Measurements from ENCODE around the gene AMOTL2.

The AMOTL2 gene

DNA sequence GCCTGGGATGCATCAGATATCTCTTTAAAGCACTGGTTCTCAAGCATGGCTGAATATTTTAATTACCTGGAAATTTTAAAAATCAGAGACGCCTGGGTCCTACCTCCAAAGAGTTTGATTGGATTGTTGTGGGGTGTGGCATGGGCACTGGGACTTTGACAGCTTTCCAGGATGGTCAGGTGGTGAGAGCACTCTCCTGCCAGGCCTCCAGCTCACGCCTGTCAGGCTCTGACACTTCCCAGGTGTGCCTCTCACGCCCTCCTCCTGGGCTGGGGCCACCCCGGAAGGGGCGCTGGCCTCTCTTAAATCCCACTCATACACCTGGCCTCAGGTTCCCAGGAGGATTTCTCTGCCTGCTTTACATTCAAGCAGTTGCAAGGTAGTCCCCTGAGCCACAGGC is 48.5 kb downstream of the AMOTL2 start:
- H3K9me3 ChIP-seq (replicated peaks; ENCODE audit: low read length), result no peaks in the 10 kb centered on the region
- H3K9ac ChIP-seq (ENCODE audit: low read depth, low read length), result peak overlapping the region; percentile 72
- H3K4me2 ChIP-seq (ENCODE audit: low read length), result no peak overlapping the region
- H3K36me3 ChIP-seq (ENCODE audit: insufficient read depth, low read length), result no peaks in the 10 kb centered on the region
- H3K4me3 ChIP-seq (ENCODE audit: low read length), result no peak overlapping the region
- no peaks in the 10 kb centered on the region for H3K27me3 ChIP-seq (ENCODE audit: control insufficient read depth, insufficient read depth, low read length)
- H3K4me1 ChIP-seq (ENCODE audit: control insufficient read depth, insufficient read depth, low read length), result peaks cover 61% of the 10 kb centered on the region

DNA sequence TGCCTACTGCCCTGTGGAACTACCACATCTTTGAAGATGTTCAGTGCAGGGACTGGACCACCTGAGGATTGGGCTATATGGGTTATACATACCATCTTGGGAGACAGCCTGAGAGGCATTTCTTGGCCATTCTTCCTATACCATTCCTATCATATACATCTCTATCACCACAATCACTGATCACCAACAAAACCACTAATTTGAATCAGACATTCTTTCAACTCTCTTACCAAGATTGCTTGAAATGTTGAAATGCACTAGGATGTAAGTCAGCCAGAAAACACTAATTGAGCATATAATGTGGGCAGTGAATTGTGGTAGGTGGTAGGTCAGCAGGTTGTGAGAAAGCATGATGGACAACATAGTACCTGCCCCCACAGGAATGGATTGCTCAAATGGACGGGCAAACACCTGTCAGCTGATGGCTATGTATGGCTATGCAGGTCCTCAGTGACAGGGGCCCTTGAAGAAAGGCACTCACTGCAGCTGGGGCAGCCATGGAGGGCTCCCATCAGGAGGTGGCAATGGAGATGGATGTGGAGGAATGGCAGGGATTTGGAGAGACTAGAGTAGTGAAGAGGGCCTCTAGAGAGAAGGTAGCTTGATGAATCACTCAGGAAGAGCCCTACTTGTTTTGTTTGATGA is 49.1 kb downstream of the AMOTL2 start:
- Histone ChIP-seq H3K4me3 (ENCODE audit: low read length) (no peak overlapping the region), H3K4me2 (ENCODE audit: low read length) (no peak overlapping the region), H3K36me3 (ENCODE audit: insufficient read depth, low read length) (no peaks in the 10 kb centered on the region), H3K4me1 (ENCODE audit: control insufficient read depth, insufficient read depth, low read length) (peaks cover 60% of the 10 kb centered on the region), H3K9ac (ENCODE audit: low read depth, low read length) (peak overlapping the region; percentile 72), H3K27me3 (ENCODE audit: control insufficient read depth, insufficient read depth, low read length) (no peaks in the 10 kb centered on the region), H3K9me3 (replicated peaks; ENCODE audit: low read length) (no peaks in the 10 kb centered on the region)

DNA sequence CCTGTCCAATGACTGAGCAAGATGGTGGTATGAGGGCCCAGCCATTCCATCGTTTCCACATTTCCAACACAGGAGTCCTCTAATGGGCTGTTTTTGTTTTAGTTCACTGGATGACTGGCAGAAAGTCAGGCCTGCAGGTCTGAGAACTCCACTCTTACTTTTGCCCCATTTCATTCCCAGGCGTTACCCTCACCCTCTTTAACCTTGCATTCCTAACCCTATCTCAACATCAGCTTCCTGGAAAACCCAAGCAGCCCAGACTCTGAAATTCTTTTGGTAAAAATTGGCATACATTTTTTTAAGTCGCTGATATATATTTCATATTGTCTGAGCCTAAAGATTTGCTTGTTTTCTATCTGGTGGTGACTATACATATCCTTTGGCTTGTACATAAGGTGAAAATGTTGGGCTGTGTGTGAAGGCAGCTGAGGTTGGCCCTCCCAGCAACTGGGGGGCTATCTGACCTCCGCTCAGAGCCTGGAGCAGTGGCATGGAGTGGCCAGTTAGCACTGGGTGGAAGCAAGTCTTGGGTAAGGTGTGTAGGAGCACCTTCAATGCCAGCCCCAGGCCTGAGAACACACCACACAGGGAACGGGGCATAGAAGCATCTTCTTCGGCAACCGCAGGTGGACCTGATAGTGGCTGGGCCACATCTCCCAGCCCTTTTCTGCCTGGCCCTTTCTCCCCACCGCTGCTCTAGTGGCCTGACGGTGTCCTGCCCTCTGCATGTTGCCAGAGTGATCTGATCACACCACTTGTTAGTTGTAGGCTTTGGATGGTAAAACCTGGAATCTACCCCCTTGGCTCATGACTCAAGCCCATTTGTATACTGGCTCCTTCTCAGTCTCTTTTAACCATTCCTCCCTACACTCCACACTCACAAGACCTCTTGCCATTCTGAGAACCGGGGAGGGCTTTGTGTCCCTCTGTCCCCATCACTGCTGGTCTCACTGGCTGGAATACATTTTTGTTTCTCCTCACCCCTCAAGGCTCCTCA is 50.0 kb downstream of the AMOTL2 start:
- no peaks in the 10 kb centered on the region for H3K27me3 ChIP-seq (ENCODE audit: control insufficient read depth, insufficient read depth, low read length)
- H3K9ac ChIP-seq (ENCODE audit: low read depth, low read length), result no peak overlapping the region
- peaks cover 50% of the 10 kb centered on the region for H3K4me1 ChIP-seq (ENCODE audit: control insufficient read depth, insufficient read depth, low read length)
- H3K4me3 ChIP-seq (ENCODE audit: low read length), result no peak overlapping the region
- no peaks in the 10 kb centered on the region for H3K36me3 ChIP-seq (ENCODE audit: insufficient read depth, low read length)
- no peak overlapping the region for H3K4me2 ChIP-seq (ENCODE audit: low read length)
- no peaks in the 10 kb centered on the region for H3K9me3 ChIP-seq (replicated peaks; ENCODE audit: low read length)

DNA sequence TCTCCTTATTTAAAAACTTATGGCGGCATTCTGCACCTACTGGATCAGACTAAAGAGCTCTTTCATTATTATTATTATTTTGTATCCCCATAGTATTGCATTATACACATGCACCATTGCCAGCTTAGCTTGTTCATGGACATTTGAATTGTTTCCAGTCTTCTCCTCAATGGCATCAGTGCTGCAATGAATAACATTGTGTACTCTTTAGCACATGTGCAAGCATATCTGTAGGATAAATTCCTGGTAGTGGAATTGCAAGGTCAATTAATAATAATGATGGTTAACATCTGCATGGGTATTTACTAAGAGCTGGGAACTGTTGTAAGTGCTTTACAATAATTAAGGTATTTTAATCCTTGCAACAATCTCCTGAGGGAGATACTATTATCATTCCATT is 52.0 kb downstream of the AMOTL2 start:
- H3K9ac ChIP-seq (ENCODE audit: low read depth, low read length), result no peak overlapping the region
- H3K36me3 ChIP-seq (ENCODE audit: insufficient read depth, low read length), result no peaks in the 10 kb centered on the region
- no peaks in the 10 kb centered on the region for H3K9me3 ChIP-seq (replicated peaks; ENCODE audit: low read length)
- peaks cover 45% of the 10 kb centered on the region for H3K4me1 ChIP-seq (ENCODE audit: control insufficient read depth, insufficient read depth, low read length)
- H3K27me3 ChIP-seq (ENCODE audit: control insufficient read depth, insufficient read depth, low read length), result no peaks in the 10 kb centered on the region
- no peak overlapping the region for H3K4me2 ChIP-seq (ENCODE audit: low read length)
- H3K4me3 ChIP-seq (ENCODE audit: low read length), result no peak overlapping the region

DNA sequence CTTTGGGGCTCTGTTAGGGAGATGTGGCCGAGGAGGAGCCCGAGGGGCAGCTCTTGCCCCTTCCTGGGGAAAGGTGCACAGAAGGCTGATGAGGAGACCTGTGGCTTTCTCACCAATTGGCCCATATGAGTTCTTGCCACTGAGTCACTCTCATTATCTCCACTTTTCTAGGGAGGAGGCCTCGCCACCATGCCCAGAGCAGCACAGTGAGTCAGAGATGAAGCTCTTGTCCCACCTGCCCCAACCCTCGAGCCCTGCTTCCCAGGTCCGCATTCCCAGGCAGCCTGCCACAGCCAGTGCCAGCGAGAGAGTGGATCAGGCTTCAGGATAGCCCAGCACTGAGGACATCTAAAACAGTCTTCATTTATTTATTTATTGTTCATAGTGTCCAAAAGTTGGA is 53.5 kb downstream of the AMOTL2 start:
- peaks cover 47% of the 10 kb centered on the region for H3K4me1 ChIP-seq (ENCODE audit: control insufficient read depth, insufficient read depth, low read length)
- H3K9ac ChIP-seq (ENCODE audit: low read depth, low read length), result no peak overlapping the region
- H3K27me3 ChIP-seq (ENCODE audit: control insufficient read depth, insufficient read depth, low read length), result no peaks in the 10 kb centered on the region
- no peaks in the 10 kb centered on the region for H3K9me3 ChIP-seq (replicated peaks; ENCODE audit: low read length)
- no peaks in the 10 kb centered on the region for H3K36me3 ChIP-seq (ENCODE audit: insufficient read depth, low read length)
- no peak overlapping the region for H3K4me3 ChIP-seq (ENCODE audit: low read length)
- H3K4me2 ChIP-seq (ENCODE audit: low read length), result no peak overlapping the region

DNA sequence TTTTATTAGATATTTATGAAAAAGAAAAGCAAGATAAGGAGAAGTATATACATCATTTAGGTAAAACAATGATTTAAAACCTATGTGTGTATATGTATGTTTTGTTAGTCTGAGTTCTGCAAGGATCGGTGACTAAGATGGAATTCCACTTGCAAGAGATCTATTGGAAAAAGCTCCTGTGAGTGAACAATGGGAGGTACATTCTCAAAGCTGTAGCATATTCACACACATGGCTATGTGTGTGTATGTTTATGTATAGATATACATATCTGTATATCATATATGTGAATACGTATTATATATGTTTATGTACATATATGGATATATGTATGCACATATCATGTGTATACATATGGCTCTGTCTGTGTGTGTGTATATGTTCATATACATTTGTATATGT is 54.3 kb downstream of the AMOTL2 start:
- H3K27me3 ChIP-seq (ENCODE audit: control insufficient read depth, insufficient read depth, low read length), result no peaks in the 10 kb centered on the region

DNA sequence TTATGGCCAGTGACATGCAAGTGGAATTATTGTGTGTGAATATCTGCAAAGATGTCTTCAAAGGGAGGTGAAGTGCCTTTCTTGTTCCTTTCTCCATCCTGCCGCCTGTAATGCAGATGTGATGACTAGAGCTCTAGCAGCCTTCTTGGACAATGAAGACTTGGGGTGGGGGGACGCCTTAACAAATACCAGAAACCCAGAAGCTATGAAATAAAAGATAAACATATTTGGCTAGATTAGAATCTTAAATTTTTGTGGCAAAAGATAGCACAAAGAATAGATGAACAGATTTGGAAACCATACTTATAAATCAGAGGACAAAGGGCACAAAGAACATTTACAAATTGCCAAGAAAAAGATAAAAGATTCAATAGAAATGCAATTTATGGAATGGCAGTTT is 56.1 kb downstream of the AMOTL2 start:
- Histone ChIP-seq H3K4me3 (ENCODE audit: low read length) (no peak overlapping the region), H3K27me3 (ENCODE audit: control insufficient read depth, insufficient read depth, low read length) (no peaks in the 10 kb centered on the region), H3K4me2 (ENCODE audit: low read length) (no peak overlapping the region), H3K9me3 (replicated peaks; ENCODE audit: low read length) (no peaks in the 10 kb centered on the region), H3K4me1 (ENCODE audit: control insufficient read depth, insufficient read depth, low read length) (peaks cover 56% of the 10 kb centered on the region), H3K36me3 (ENCODE audit: insufficient read depth, low read length) (no peaks in the 10 kb centered on the region), H3K9ac (ENCODE audit: low read depth, low read length) (no peak overlapping the region)

More for the DNA sequence above, 54.3 kb downstream of the AMOTL2 start:
- Histone ChIP-seq H3K4me3 (ENCODE audit: low read length) (no peak overlapping the region), H3K9ac (ENCODE audit: low read depth, low read length) (no peak overlapping the region), H3K36me3 (ENCODE audit: insufficient read depth, low read length) (no peaks in the 10 kb centered on the region), H3K9me3 (replicated peaks; ENCODE audit: low read length) (no peaks in the 10 kb centered on the region), H3K4me2 (ENCODE audit: low read length) (no peak overlapping the region), H3K4me1 (ENCODE audit: control insufficient read depth, insufficient read depth, low read length) (peaks cover 47% of the 10 kb centered on the region)

DNA sequence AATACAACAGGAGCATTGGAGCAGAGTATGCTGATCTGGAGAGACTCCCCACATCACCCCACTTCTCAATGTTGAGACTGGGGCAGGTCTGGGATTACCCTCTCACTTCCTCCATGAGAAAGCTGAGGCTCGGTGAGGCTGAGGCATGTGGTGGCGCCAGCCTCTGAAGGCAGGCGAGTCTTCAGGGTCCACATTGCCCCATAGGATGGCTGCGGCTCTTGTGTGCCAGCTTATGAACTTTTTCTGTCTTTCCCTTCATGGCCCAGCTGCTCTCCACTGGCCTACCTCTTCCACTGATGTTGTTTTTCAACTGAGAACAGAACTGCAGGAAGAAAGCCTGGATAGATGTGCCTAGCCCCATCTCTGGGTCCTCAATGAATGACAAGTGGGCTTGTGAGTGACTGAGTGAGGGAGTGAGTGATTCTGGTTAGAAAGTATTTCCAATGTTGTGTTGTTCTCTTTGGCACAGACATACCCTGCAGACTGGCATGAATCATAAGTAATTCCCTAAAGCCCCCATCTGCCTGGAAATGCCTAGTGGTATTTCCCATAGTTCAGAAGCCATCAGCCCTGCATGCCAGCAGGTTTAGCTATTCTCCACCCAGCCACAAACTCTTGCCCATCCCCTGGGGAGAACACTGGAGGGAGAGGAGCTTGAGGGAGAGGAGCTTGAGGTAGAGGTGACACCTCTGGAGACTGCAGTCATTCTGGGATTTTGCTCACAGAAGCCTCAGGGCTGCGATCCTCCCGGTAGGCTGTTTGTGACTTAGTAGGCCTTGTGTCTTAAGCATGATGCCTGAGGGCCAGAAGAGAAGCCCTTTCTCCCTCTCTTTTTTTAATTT is 56.9 kb downstream of the AMOTL2 start:
- H3K9me3 ChIP-seq (replicated peaks; ENCODE audit: low read length), result no peaks in the 10 kb centered on the region
- peak overlapping the region; percentile 65 for H3K9ac ChIP-seq (ENCODE audit: low read depth, low read length)
- no peak overlapping the region for H3K4me3 ChIP-seq (ENCODE audit: low read length)
- H3K27me3 ChIP-seq (ENCODE audit: control insufficient read depth, insufficient read depth, low read length), result no peaks in the 10 kb centered on the region
- H3K4me2 ChIP-seq (ENCODE audit: low read length), result peak overlapping the region; percentile 53
- peaks cover 64% of the 10 kb centered on the region for H3K4me1 ChIP-seq (ENCODE audit: control insufficient read depth, insufficient read depth, low read length)
- no peaks in the 10 kb centered on the region for H3K36me3 ChIP-seq (ENCODE audit: insufficient read depth, low read length)

GRCh38 chr3:134315286-134316106 is 58.8 kb downstream of the AMOTL2 start:
- Histone ChIP-seq H3K4me3 (ENCODE audit: low read length) (no peak overlapping the region), H3K36me3 (ENCODE audit: insufficient read depth, low read length) (no peaks in the 10 kb centered on the region), H3K9me3 (replicated peaks; ENCODE audit: low read length) (no peaks in the 10 kb centered on the region), H3K27me3 (ENCODE audit: control insufficient read depth, insufficient read depth, low read length) (no peaks in the 10 kb centered on the region), H3K9ac (ENCODE audit: low read depth, low read length) (peak overlapping the region; percentile 91), H3K4me2 (ENCODE audit: low read length) (peak overlapping the region; percentile 38), H3K4me1 (ENCODE audit: control insufficient read depth, insufficient read depth, low read length) (peaks cover 79% of the 10 kb centered on the region)

DNA sequence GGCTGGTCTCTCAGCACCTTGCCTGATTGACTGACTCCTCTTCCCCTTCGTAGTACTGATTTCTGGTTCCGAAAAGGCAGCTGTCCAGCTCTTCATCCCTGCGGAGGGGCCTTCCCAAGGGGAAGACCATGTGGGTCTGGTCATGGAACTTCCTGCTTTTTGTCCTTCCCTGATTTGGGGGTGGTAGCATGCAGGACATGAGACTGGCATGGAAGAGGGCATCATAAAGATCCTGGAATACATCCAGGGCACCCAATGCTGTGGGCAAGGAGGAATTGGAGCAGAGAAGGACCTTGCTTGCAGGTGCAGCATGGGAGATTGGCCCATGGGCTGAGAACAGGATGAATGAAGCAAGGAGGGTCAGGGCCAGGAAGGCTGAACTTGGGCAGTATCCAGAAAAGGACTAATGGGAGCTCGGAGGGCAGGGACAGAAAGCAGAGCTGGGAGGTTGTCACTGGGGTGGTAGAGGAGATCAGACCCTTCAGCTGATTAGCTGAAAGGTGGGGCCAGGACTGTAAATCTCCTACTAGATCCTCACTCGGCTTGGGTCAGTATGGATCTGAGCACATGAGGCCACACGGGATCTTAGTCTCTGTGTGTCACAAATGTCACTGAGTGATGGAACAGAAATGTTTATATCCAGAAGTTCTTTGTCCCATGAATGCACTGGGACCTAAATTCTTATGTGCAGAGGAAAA is 59.5 kb downstream of the AMOTL2 start:
- Histone ChIP-seq H3K27me3 (ENCODE audit: control insufficient read depth, insufficient read depth, low read length) (no peaks in the 10 kb centered on the region), H3K9ac (ENCODE audit: low read depth, low read length) (peak overlapping the region; percentile 91), H3K4me1 (ENCODE audit: control insufficient read depth, insufficient read depth, low read length) (peaks cover 85% of the 10 kb centered on the region), H3K4me2 (ENCODE audit: low read length) (peak overlapping the region; percentile 84), H3K4me3 (ENCODE audit: low read length) (no peak overlapping the region), H3K36me3 (ENCODE audit: insufficient read depth, low read length) (no peaks in the 10 kb centered on the region), H3K9me3 (replicated peaks; ENCODE audit: low read length) (no peaks in the 10 kb centered on the region)

Data from skeletal muscle satellite cell (primary cell).